HepG2 (cell line): ENCODE measurements around the gene DENND10. TPM values are rescaled to one million over a fixed set of nuclear protein-coding genes. Genes with fewer than 3 reads are reported as not detected.

ENCODE experiments used
- ATF3 ChIP-seq: sonication (generic); formaldehyde crosslinking; IDR thresholded peaks from 2 replicates; pipeline ENCODE4 v1.4.0; 2020; ENCODE audit warnings: missing genetic modification reagents
- BCLAF1 ChIP-seq: fragments of 450-650 bp; IDR thresholded peaks from 2 replicates; pipeline ENCODE4 v1.6.1; 2017; ENCODE audit warnings: mild to moderate bottlenecking
- CBFB ChIP-seq: sonication (generic); formaldehyde crosslinking; IDR thresholded peaks from 2 replicates; pipeline ENCODE4 v1.4.0; 2020; ENCODE audit warnings: missing genetic modification reagents
- DDIT3 ChIP-seq: sonication (generic); formaldehyde crosslinking; IDR thresholded peaks from 2 replicates; pipeline ENCODE4 v1.4.0; 2020; ENCODE audit warnings: mild to moderate bottlenecking, missing genetic modification reagents
- GMEB2 ChIP-seq: IDR thresholded peaks from 2 replicates; pipeline ENCODE4 v1.6.1; 2016; ENCODE audit warnings: missing biosample characterization, missing genetic modification reagents, low read depth
- MATR3 ChIP-seq: sonication (generic); formaldehyde crosslinking; IDR thresholded peaks from 2 replicates; pipeline ENCODE4 v1.4.0; 2020; ENCODE audit warnings: missing genetic modification reagents
- MLLT10 ChIP-seq: sonication (generic); formaldehyde crosslinking; IDR thresholded peaks from 2 replicates; pipeline ENCODE4 v1.4.0; 2020; ENCODE audit warnings: missing genetic modification reagents
- NKX3-1 ChIP-seq: sonication (generic); formaldehyde crosslinking; IDR thresholded peaks from 2 replicates; pipeline ENCODE4 v1.5.0; 2020; ENCODE audit warnings: missing genetic modification reagents
- PLSCR1 ChIP-seq: sonication (generic); formaldehyde crosslinking; IDR thresholded peaks from 2 replicates; pipeline ENCODE4 v1.5.0; 2020; ENCODE audit warnings: missing genetic modification reagents, mild to moderate bottlenecking, borderline replicate concordance
- PRDM15 ChIP-seq: sonication (generic); formaldehyde crosslinking; IDR thresholded peaks from 2 replicates; pipeline ENCODE4 v1.4.0; 2020; ENCODE audit warnings: missing genetic modification reagents
- TFE3 ChIP-seq: IDR thresholded peaks from 2 replicates; pipeline ENCODE4 v1.6.1; 2016
- ZBTB3 ChIP-seq: sonication (generic); formaldehyde crosslinking; IDR thresholded peaks from 2 replicates; pipeline ENCODE4 v1.4.0; 2020; ENCODE audit warnings: low read depth, mild to moderate bottlenecking, moderate library complexity, missing genetic modification reagents, borderline replicate concordance
- ZNF234 ChIP-seq: sonication (generic); formaldehyde crosslinking; conservative IDR thresholded peaks from 2 replicates; pipeline ENCODE4 v1.5.1; 2020; ENCODE audit warnings: mild to moderate bottlenecking, missing genetic modification reagents
- ZNF256 ChIP-seq: sonication (generic); formaldehyde crosslinking; conservative IDR thresholded peaks from 2 replicates; pipeline ENCODE4 v1.4.0; 2020; ENCODE audit warnings: missing genetic modification reagents
- ZNF446 ChIP-seq: sonication (generic); formaldehyde crosslinking; IDR thresholded peaks from 2 replicates; pipeline ENCODE4 v1.5.0; 2020; ENCODE audit warnings: mild to moderate bottlenecking, missing genetic modification reagents
- ZNF691 ChIP-seq: sonication (generic); formaldehyde crosslinking; IDR thresholded peaks from 2 replicates; pipeline ENCODE4 v1.4.0; 2020; ENCODE audit warnings: missing genetic modification reagents, low read depth, mild to moderate bottlenecking, borderline replicate concordance
- polyA plus RNA-seq, 8 experiments: library from polyadenylated mRNA; depleted of rRNA in 3 of 8; stranded (reverse) in 7 of 8; unstranded in 1 of 8; fragments of >200 nt; fragmentation: Illumina TruSeq in 4 of 8; extraction: Trizol in 4 of 8; gene quantifications; 2 replicates each; pipeline versions ENCODE4 v1.2.1 to v1.2.3, GENCODE V29; 2011 to 2016; ENCODE audit warnings: low read depth in 4 of 8, missing spikeins in 1 of 8, mixed read lengths in 1 of 8; ENCODE audit not compliant: insufficient read depth in 1 of 8
- total RNA-seq, 5 experiments: library from RNA; depleted of rRNA; stranded (reverse); fragments of >200 nt; fragmentation: Illumina TruSeq; extraction: Trizol; gene quantifications; 2 replicates each; pipeline ENCODE4 v1.2.3, GENCODE V29; 2016; ENCODE audit warnings: low read depth in 1 of 5

Gene DENND10
- total and polyA plus RNA-seq, 2 of the 13 experiments (the other 11 are each of a cell fraction or from before 2014, with no cell fraction given) = 43.7 to 78.8 TPM

GRCh38 chr10:119178372-119179119 is 74.6 kb downstream of the DENND10 start, which contains the start of gene PRDX3 (continued):
- no peak for TF ChIP-seq MLLT10
- TF ChIP-seq ZNF691 (CRISPR knock-in tag) = peak; percentile 88; the same call in 1 of the 2 replicates
- 0 out of 2 replicates have a peak, but pooled peaks have one; percentile 18 for TF ChIP-seq CBFB (CRISPR knock-in tag)
- no peak for TF ChIP-seq ZNF446 (CRISPR knock-in tag)
- no peak for TF ChIP-seq ZNF234
- 0 out of 2 replicates have a peak, but pooled peaks have one; percentile 66 for TF ChIP-seq NKX3-1 (CRISPR knock-in tag)
- no peak for TF ChIP-seq GMEB2
- no peak for TF ChIP-seq PLSCR1 (CRISPR knock-in tag)
- no peak for TF ChIP-seq DDIT3
- no peak for TF ChIP-seq ZNF256 (CRISPR knock-in tag)
- TF ChIP-seq ZBTB3 (CRISPR knock-in tag) = no peak
- TF ChIP-seq TFE3 (CRISPR knock-in tag) = no peak
- TF ChIP-seq BCLAF1 = no peak
- TF ChIP-seq PRDM15 (CRISPR knock-in tag) = no peak
- TF ChIP-seq ATF3 (CRISPR knock-in tag) = no peak
- no peak for TF ChIP-seq MATR3 (CRISPR knock-in tag)
